ENCODE data around the gene SMIM32.

The SMIM32 gene

DNA sequence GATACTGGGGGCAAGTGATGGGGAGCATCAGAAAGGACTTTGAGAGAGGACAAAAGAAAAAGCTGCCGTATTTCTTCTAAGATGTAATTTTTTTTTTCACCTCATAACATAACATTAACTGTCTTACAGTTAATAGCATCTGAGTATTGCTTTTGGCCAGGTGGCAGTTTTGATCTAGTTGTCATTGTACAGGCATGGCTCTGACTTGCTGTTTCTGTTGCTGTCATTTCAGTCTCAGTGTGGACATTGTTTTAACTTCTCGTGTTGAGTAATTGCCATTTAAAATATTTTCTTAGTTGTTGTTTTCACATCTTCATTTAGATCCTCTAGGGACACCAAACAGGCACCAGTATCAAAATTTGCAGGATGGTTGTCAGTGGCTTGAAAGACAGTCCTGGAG lies 47.9 kb downstream of the SMIM32 start:
- no peak for DNase-seq (ENCODE audit: low read depth)
- H3K4me3 ChIP-seq (ENCODE audit: low read depth, low read length), result no peak overlapping the region
- no peak for TF ChIP-seq CTCF (IDR thresholded peaks at IDR 0.05; ENCODE audit: control insufficient read depth, extremely low read depth, insufficient read depth)

GRCh38 chr5:136143763-136144162 lies 49.2 kb downstream of the SMIM32 start:
- no peak overlapping the region for H3K4me3 ChIP-seq (ENCODE audit: low read depth, low read length)
- TF ChIP-seq CTCF (IDR thresholded peaks at IDR 0.05; ENCODE audit: control insufficient read depth, extremely low read depth, insufficient read depth), result no peak
- DNase-seq (ENCODE audit: low read depth), result no peak

DNA sequence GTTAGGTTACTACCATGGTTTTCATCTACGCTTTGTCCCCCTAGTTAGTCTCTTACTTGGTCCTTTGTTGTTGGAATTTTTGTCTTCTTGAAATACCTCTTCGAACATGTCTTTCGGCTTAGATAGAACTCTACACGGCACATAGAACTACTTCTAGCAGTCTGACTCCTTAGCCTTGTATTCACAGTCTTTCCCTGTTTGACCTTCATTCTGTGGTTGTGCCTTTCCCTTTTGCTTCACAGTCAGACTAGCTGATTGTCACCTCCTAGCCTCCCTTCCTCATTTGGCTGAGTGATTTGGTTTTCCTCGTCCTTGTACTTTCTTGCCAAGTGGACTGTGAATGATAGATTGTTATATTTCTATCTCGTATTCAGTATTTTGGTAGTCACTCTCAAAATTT lies 49.6 kb downstream of the SMIM32 start:
- no peak for TF ChIP-seq CTCF (IDR thresholded peaks at IDR 0.05; ENCODE audit: control insufficient read depth, extremely low read depth, insufficient read depth)
- no peak overlapping the region for H3K4me3 ChIP-seq (ENCODE audit: low read depth, low read length)
- DNase-seq (ENCODE audit: low read depth), result no peak

DNA sequence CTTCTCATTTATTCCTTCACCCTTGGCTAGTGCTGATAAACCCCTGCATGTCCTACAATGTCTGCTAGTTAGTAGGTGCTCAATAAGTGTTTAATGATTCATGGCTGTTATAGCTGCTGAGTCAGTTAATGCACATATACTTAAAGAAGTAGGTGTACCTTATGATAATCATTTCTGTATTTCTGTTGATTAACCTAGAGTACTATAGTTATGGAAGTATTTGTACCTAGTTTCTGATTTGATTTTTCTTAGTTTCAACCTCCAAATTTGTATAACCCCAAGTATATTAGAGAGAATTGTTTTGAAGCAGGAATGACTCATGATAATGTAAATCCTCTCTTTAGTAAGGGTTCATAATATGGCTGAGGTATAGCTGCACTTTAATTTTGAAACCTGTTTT lies 51.4 kb downstream of the SMIM32 start:
- no peak for DNase-seq (ENCODE audit: low read depth)
- H3K4me3 ChIP-seq (ENCODE audit: low read depth, low read length), result no peak overlapping the region
- no peak for TF ChIP-seq CTCF (IDR thresholded peaks at IDR 0.05; ENCODE audit: control insufficient read depth, extremely low read depth, insufficient read depth)

Measured in LNCaP clone FGC (cell line).